Measurements from ENCODE around the gene PDCL2.

DNA sequence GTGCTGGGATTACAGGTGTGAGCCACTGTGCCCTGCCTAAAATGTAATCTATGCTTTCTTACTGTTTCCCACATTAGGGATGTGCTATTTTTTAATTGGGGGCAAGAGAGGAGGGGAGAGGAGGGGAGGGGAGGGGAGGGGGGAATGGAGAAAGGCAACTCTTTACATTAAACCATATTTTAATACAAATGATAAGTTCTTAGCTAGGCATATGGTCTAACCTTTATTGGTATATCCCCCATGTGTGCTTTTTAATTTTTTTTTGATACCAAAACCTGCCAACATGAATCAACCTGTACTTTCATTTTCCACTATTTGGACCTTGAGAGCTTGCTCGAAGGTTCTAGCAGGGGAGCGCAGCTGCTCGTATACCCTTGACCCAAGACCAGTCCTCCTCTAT, 51.8 kb downstream of the PDCL2 start:
- TF ChIP-seq CTCF (IDR thresholded peaks at IDR 0.05 in 4 of 5, conservative IDR thresholded peaks at IDR 0.05 in 1 of 5) (no peak), POLR2A (IDR thresholded peaks at IDR 0.05) (no peak)

All from gastrocnemius medialis (tissue), 4 donors.